SK-N-SH (cell line): ENCODE measurements around the gene PHKB.

ENCODE experiments used
- CHD2 ChIP-seq: fragments of 150-350 bp; IDR thresholded peaks from 2 replicates; pipeline ENCODE4 v1.6.1; 2018; ENCODE audit warnings: low read length; ENCODE audit not compliant: partially characterized antibody
- EP300 ChIP-seq, 2 experiments: IDR thresholded peaks; 2 replicates each; pipeline versions ENCODE4 v1.4.0 to v1.6.1; 2012; ENCODE audit warnings: borderline replicate concordance in 1 of 2, low read depth in 1 of 2, low read length in 1 of 2
- EZH2phosphoT487 ChIP-seq: fragments of 200-600 bp; sonication (generic); IDR thresholded peaks from 2 replicates; pipeline ENCODE4 v1.6.1; 2017; ENCODE audit warnings: low read depth, mixed run types, mild to moderate bottlenecking, antibody characterized with exemption, moderate library complexity, borderline replicate concordance
- MXI1 ChIP-seq: IDR thresholded peaks from 2 replicates; pipeline ENCODE4 v1.6.1; 2012; ENCODE audit warnings: mild to moderate bottlenecking, low read depth, low read length, improper control_type of control experiment
- POLR2AphosphoS5 ChIP-seq: IDR thresholded peaks from 2 replicates; pipeline ENCODE4 v1.6.1; 2012; ENCODE audit warnings: low read depth, low read length
- RAD21 ChIP-seq: IDR thresholded peaks from 2 replicates; pipeline ENCODE4 v1.6.1; 2012; ENCODE audit warnings: mild to moderate bottlenecking, low read length
- RFX5 ChIP-seq: IDR thresholded peaks from 2 replicates; pipeline ENCODE4 v1.6.1; 2012; ENCODE audit warnings: mild to moderate bottlenecking, improper control_type of control experiment, low read length
- TAF1 ChIP-seq: IDR thresholded peaks from 2 replicates; pipeline ENCODE4 v1.6.1; 2012; ENCODE audit warnings: low read depth, mild to moderate bottlenecking, low read length, moderate library complexity, borderline replicate concordance
- YY1 ChIP-seq: IDR thresholded peaks from 2 replicates; pipeline ENCODE4 v1.4.0; 2012; ENCODE audit warnings: low read depth, mild to moderate bottlenecking
- TF ChIP-seq, protein P1 (sequence below): fragments of 200-600 bp; sonication (generic); IDR thresholded peaks from 2 replicates; pipeline ENCODE4 v1.6.1; 2017; ENCODE audit warnings: antibody characterized with exemption, mild to moderate bottlenecking, moderate library complexity

DNA sequence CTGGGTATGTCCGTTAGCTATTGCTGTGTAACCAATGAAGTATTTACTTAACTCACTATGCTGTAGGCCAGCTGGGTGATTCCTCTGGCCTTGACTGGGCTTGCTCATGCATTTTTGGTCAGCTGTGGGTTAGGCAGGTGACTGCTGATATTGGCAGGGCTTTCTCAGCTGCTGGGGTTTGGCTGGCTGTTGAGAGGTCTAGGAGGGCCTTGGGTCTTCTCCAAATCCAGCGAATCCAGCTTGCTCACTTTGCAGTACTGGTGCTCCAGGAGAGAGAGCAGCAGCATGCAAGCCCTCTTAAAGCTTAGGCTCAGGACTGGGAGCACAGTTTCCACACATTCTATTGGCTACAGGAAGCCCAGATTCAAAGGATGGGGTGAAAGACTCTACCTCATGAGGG, 270.1 kb downstream of the PHKB start:
- TF ChIP-seq EP300 (IDR thresholded peaks at IDR 0.05; ENCODE audit: borderline replicate concordance in 1 of 2, low read depth in 1 of 2, low read length in 1 of 2) = no peak
- TF ChIP-seq POLR2AphosphoS5 = no peak
- TF ChIP-seq, protein P1, sequence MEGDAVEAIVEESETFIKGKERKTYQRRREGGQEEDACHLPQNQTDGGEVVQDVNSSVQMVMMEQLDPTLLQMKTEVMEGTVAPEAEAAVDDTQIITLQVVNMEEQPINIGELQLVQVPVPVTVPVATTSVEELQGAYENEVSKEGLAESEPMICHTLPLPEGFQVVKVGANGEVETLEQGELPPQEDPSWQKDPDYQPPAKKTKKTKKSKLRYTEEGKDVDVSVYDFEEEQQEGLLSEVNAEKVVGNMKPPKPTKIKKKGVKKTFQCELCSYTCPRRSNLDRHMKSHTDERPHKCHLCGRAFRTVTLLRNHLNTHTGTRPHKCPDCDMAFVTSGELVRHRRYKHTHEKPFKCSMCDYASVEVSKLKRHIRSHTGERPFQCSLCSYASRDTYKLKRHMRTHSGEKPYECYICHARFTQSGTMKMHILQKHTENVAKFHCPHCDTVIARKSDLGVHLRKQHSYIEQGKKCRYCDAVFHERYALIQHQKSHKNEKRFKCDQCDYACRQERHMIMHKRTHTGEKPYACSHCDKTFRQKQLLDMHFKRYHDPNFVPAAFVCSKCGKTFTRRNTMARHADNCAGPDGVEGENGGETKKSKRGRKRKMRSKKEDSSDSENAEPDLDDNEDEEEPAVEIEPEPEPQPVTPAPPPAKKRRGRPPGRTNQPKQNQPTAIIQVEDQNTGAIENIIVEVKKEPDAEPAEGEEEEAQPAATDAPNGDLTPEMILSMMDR = no peak
- no peak for TF ChIP-seq CHD2
- no peak for TF ChIP-seq EZH2phosphoT487
- TF ChIP-seq RAD21 = no peak
- no peak for TF ChIP-seq TAF1
- TF ChIP-seq RFX5 = no peak
- no peak for TF ChIP-seq YY1
- no peak for TF ChIP-seq MXI1
